H1 (cell line): ENCODE data around the gene CACNA2D3.

Source experiments
- JUND ChIP-seq: IDR thresholded peaks from 2 replicates; pipeline ENCODE4 v1.6.1; 2011; ENCODE audit warnings: mild to moderate bottlenecking, improper control_type of control experiment, low read length
- TF ChIP-seq, protein P1 (sequence below), 3 experiments: IDR thresholded peaks; 1 replicate in 2 of 3; 2 replicates in 1 of 3; pipeline versions ENCODE4 v1.5.1 to v1.6.1; 2011; ENCODE audit warnings: low read length in 3 of 3, mild to moderate bottlenecking in 3 of 3, inconsistent platforms in 2 of 3, low read depth in 1 of 3, moderate library complexity in 1 of 3; ENCODE audit not compliant: insufficient read depth in 1 of 3; ENCODE audit errors: control extremely low read depth in 1 of 3

DNA sequence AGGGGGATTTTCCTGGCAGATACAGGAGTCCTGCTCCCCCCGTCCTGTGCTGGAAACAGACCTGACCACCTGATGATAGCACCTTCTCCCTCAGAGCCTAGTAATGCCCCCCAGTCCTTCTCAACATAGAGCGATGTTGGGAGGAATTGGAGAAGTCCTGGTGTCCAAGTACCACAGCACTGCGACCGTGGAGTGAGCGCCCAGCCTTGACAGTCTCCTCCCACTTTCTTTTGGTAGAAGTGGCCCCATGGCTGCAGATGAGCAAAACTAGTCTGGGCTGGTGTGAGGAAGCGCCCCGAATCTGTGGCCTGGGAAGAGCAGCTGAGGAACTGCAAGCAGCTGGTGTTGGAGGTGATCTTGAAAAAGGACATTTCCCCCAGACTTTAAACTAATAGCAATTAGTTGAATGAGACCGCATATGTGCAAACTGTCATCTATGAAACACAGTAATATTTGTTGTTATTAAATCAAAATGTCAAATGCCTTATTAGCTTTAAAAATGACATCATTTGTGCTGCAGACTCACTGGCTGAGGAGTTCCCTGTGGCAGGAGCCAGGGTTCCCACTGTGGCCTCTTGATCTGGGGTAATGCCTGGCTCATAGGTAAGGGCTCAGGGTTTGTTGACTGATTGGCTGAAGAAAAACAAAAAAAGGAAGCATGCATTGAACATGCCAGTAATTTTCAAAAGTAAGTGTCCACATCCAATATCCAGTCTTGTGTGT, 121.8 kb downstream of the CACNA2D3 start:
- no peak for TF ChIP-seq JUND
- TF ChIP-seq, protein P1, sequence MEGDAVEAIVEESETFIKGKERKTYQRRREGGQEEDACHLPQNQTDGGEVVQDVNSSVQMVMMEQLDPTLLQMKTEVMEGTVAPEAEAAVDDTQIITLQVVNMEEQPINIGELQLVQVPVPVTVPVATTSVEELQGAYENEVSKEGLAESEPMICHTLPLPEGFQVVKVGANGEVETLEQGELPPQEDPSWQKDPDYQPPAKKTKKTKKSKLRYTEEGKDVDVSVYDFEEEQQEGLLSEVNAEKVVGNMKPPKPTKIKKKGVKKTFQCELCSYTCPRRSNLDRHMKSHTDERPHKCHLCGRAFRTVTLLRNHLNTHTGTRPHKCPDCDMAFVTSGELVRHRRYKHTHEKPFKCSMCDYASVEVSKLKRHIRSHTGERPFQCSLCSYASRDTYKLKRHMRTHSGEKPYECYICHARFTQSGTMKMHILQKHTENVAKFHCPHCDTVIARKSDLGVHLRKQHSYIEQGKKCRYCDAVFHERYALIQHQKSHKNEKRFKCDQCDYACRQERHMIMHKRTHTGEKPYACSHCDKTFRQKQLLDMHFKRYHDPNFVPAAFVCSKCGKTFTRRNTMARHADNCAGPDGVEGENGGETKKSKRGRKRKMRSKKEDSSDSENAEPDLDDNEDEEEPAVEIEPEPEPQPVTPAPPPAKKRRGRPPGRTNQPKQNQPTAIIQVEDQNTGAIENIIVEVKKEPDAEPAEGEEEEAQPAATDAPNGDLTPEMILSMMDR (IDR thresholded peaks at IDR 0.05; ENCODE audit: control extremely low read depth in 1 of 3, insufficient read depth in 1 of 3, low read depth in 1 of 3, low read length in 3 of 3): no peak
